ENCODE measurements around the gene ETS1.

- TF ChIP-seq, protein P1, sequence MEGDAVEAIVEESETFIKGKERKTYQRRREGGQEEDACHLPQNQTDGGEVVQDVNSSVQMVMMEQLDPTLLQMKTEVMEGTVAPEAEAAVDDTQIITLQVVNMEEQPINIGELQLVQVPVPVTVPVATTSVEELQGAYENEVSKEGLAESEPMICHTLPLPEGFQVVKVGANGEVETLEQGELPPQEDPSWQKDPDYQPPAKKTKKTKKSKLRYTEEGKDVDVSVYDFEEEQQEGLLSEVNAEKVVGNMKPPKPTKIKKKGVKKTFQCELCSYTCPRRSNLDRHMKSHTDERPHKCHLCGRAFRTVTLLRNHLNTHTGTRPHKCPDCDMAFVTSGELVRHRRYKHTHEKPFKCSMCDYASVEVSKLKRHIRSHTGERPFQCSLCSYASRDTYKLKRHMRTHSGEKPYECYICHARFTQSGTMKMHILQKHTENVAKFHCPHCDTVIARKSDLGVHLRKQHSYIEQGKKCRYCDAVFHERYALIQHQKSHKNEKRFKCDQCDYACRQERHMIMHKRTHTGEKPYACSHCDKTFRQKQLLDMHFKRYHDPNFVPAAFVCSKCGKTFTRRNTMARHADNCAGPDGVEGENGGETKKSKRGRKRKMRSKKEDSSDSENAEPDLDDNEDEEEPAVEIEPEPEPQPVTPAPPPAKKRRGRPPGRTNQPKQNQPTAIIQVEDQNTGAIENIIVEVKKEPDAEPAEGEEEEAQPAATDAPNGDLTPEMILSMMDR (IDR thresholded peaks at IDR 0.05): no peak
- TF ChIP-seq POLR2A (IDR thresholded peaks at IDR 0.05): no peak
These were observed 42.8 kb downstream of the ETS1 start for GRCh38 chr11:128544471-128545051.

Data from Peyer's patch (tissue), 4 donors.